Measurements from ENCODE around the gene TGM6. TPM values are rescaled to one million over a fixed set of nuclear protein-coding genes. Genes with fewer than 3 reads are reported as not detected.

TGM6 gene
- total RNA-seq, 1 donor from 2014 or later, result not detected

- H3K27me3 ChIP-seq (ENCODE audit: low read depth), result peaks cover 73% of the 10 kb centered on the region
- no peaks in the 10 kb centered on the region for H3K36me3 ChIP-seq
- intact Hi-C loops (cut with micrococcal nuclease), result no loop called here
- H3K27ac ChIP-seq (replicated peaks), result no peak overlapping the region
- peaks cover 6% of the 10 kb centered on the region for H3K9me3 ChIP-seq (replicated peaks)
- H3K4me3 ChIP-seq, result no peak overlapping the region
- no peak for TF ChIP-seq CTCF (IDR thresholded peaks at IDR 0.05; ENCODE audit: borderline replicate concordance)
- no peak for DNase-seq
- H3K4me1 ChIP-seq, result no peaks in the 10 kb centered on the region
These were observed 30.1 kb upstream of the TGM6 start for GRCh38 chr20:2350606-2351005.

GRCh38 chr20:2353231-2353630, 27.5 kb upstream of the TGM6 start:
- Histone ChIP-seq H3K4me1 (no peaks in the 10 kb centered on the region), H3K36me3 (no peaks in the 10 kb centered on the region), H3K27ac (replicated peaks) (no peak overlapping the region), H3K9me3 (replicated peaks) (no peaks in the 10 kb centered on the region), H3K27me3 (ENCODE audit: low read depth) (peaks cover 48% of the 10 kb centered on the region), H3K4me3 (no peak overlapping the region)
- no peak for TF ChIP-seq CTCF (IDR thresholded peaks at IDR 0.05; ENCODE audit: borderline replicate concordance)
- DNase-seq, result no peak
- intact Hi-C loops (cut with micrococcal nuclease), result no loop called here

GRCh38 chr20:2357114-2357513, 23.6 kb upstream of the TGM6 start:
- H3K4me1 ChIP-seq, result no peaks in the 10 kb centered on the region
- H3K27me3 ChIP-seq (ENCODE audit: low read depth), result peaks cover 17% of the 10 kb centered on the region
- H3K9me3 ChIP-seq (replicated peaks), result peaks cover 30% of the 10 kb centered on the region
- H3K27ac ChIP-seq (replicated peaks), result no peak overlapping the region
- intact Hi-C loops (cut with micrococcal nuclease), result no loop called here
- no peak overlapping the region for H3K4me3 ChIP-seq
- no peak for TF ChIP-seq CTCF (IDR thresholded peaks at IDR 0.05; ENCODE audit: borderline replicate concordance)
- no peaks in the 10 kb centered on the region for H3K36me3 ChIP-seq
- DNase-seq, result no peak

GRCh38 chr20:2358006-2358405, 22.7 kb upstream of the TGM6 start:
- no peak for DNase-seq
- intact Hi-C loops (cut with micrococcal nuclease), result no loop called here
- no peak for TF ChIP-seq CTCF (IDR thresholded peaks at IDR 0.05; ENCODE audit: borderline replicate concordance)

GRCh38 chr20:2361035-2361593, 19.6 kb upstream of the TGM6 start:
- peaks cover 18% of the 10 kb centered on the region for H3K27me3 ChIP-seq (ENCODE audit: low read depth)
- H3K27ac ChIP-seq (replicated peaks), result no peak overlapping the region
- DNase-seq, result no peak
- H3K4me3 ChIP-seq, result no peak overlapping the region
- TF ChIP-seq CTCF (IDR thresholded peaks at IDR 0.05; ENCODE audit: borderline replicate concordance), result no peak
- no peaks in the 10 kb centered on the region for H3K36me3 ChIP-seq
- H3K4me1 ChIP-seq, result no peaks in the 10 kb centered on the region
- H3K9me3 ChIP-seq (replicated peaks), result peaks cover 35% of the 10 kb centered on the region
- intact Hi-C loops (cut with micrococcal nuclease), result no loop called here

More at GRCh38 chr20:2358006-2358405, 22.7 kb upstream of the TGM6 start:
- Histone ChIP-seq H3K4me1 (no peaks in the 10 kb centered on the region), H3K9me3 (replicated peaks) (peaks cover 35% of the 10 kb centered on the region), H3K36me3 (no peaks in the 10 kb centered on the region), H3K27ac (replicated peaks) (no peak overlapping the region), H3K27me3 (ENCODE audit: low read depth) (peaks cover 12% of the 10 kb centered on the region), H3K4me3 (no peak overlapping the region)
